Fibroblast of lung (primary cell): Measurements from ENCODE around the gene MINDY4B. TPM values are rescaled to one million over a fixed set of nuclear protein-coding genes. Genes with fewer than 3 reads are reported as not detected.

Experiments
- DNase-seq, 2 donors: peaks; one replicate each; pipeline versions ENCODE4 v3.0.0 to v3.0.0-alpha.2; 2010; ENCODE audit warnings: low read depth in 2 of 2
- H2AFZ ChIP-seq: 2 replicates; pipeline ENCODE4 v1.5.1; 2012; ENCODE audit warnings: low read length, control low read depth, inconsistent platforms
- H3K27ac ChIP-seq: 2 replicates; pipeline ENCODE4 v1.5.1; 2011; ENCODE audit warnings: low read length, control low read depth; ENCODE audit not compliant: insufficient read depth
- H3K27me3 ChIP-seq: 2 replicates; pipeline ENCODE4 v1.5.1; 2011; ENCODE audit warnings: mild to moderate bottlenecking, low read length; ENCODE audit not compliant: control insufficient read depth, insufficient read depth
- H3K36me3 ChIP-seq: 2 replicates; pipeline ENCODE4 v1.5.1; 2011; ENCODE audit warnings: low read length; ENCODE audit not compliant: control insufficient read depth, insufficient read depth
- H3K4me1 ChIP-seq: 2 replicates; pipeline ENCODE4 v1.5.1; 2011; ENCODE audit warnings: low read length; ENCODE audit not compliant: control insufficient read depth, insufficient read depth; ENCODE audit errors: extremely low read depth
- H3K4me2 ChIP-seq: 2 replicates; pipeline ENCODE4 v1.5.1; 2011; ENCODE audit warnings: low read length, control low read depth; ENCODE audit not compliant: insufficient read depth; ENCODE audit errors: extremely low read depth
- H3K4me3 ChIP-seq, 4 experiments: fragments of 200-600 bp in 1 of 4; sonication (generic) in 1 of 4; replicated peaks in 1 of 4; 2 replicates each; pipeline ENCODE4 v1.5.1; 2011 to 2016; ENCODE audit warnings: low read length in 4 of 4, low read depth in 3 of 4, mild to moderate bottlenecking in 3 of 4, control low read depth in 2 of 4, inconsistent platforms in 1 of 4, mixed read lengths in 1 of 4; ENCODE audit not compliant: insufficient read depth in 1 of 4; ENCODE audit errors: control extremely low read depth in 1 of 4
- H3K79me2 ChIP-seq: 2 replicates; pipeline ENCODE4 v1.5.1; 2012; ENCODE audit warnings: mild to moderate bottlenecking, low read length, inconsistent platforms; ENCODE audit not compliant: control insufficient read depth, insufficient read depth
- H3K9ac ChIP-seq: 2 replicates; pipeline ENCODE4 v1.5.1; 2011; ENCODE audit warnings: mild to moderate bottlenecking, low read length, control low read depth; ENCODE audit not compliant: insufficient read depth
- H3K9me3 ChIP-seq: 2 replicates; pipeline ENCODE4 v1.5.1; 2012; ENCODE audit warnings: low read depth, low read length; ENCODE audit not compliant: control insufficient read depth, insufficient read depth
- H4K20me1 ChIP-seq: 2 replicates; pipeline ENCODE4 v1.5.1; 2011; ENCODE audit warnings: low read length; ENCODE audit not compliant: control insufficient read depth, insufficient read depth; ENCODE audit errors: extremely low read depth
- EZH2 ChIP-seq: IDR thresholded peaks from 2 replicates; pipeline ENCODE4 v1.5.1; 2012; ENCODE audit warnings: low read length, control low read depth, mild to moderate bottlenecking; ENCODE audit errors: missing control alignments
- polyA plus RNA-seq, 2 donors: library from polyadenylated mRNA; depleted of rRNA in 1 of 2; stranded (reverse) in 1 of 2; unstranded in 1 of 2; fragments of >200 nt; gene quantifications; 2 replicates each; pipeline ENCODE4 v1.2.1, GENCODE V29; 2011 to 2012; ENCODE audit warnings: missing spikeins in 1 of 2
- total RNA-seq: library from RNA; depleted of rRNA; stranded (reverse); fragments of >200 nt; gene quantifications from 2 replicates; pipeline ENCODE4 v1.2.1, GENCODE V29; 2014
- TF ChIP-seq, protein P1 (sequence below), 2 donors: IDR thresholded peaks in 1 of 2; conservative IDR thresholded peaks in 1 of 2; 1 replicate in 1 of 2; 2 replicates in 1 of 2; pipeline ENCODE4 v1.5.1; 2011 to 2012; ENCODE audit warnings: low read length in 2 of 2, control low read depth in 1 of 2, inconsistent platforms in 1 of 2, low read depth in 1 of 2, mild to moderate bottlenecking in 1 of 2

Gene MINDY4B
- total and polyA plus RNA-seq, 2 donors (not counting 1 experiment from before 2014, with no cell fraction given) = not detected

DNA sequence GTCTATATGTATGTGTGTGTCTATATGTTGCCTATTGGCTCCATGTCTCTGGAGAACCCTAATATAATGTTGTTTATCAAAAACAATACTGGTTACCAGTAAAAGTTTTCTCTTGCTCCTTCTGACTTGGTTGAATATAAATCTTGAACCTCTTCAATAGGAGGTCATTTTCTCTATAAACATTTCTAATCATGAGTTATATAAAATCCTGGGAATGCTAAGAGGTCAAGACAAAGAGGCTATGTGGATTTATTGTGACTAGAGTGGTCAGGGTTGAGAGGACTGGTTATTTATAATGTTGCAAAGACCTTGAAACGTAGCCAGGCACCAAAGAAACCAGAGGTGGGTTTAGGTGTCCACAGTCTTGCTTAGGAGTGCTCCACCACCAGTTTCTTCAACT lies 1.2 kb upstream of the MINDY4B start:
- H4K20me1 ChIP-seq = no peaks in the 10 kb centered on the region
- H3K27me3 ChIP-seq = peaks cover 14% of the 10 kb centered on the region
- DNase-seq = no peak
- no peak overlapping the region for H3K4me3 ChIP-seq
- H3K9me3 ChIP-seq = no peaks in the 10 kb centered on the region
- no peak overlapping the region for H3K27ac ChIP-seq
- H3K4me1 ChIP-seq = no peaks in the 10 kb centered on the region
- H3K9ac ChIP-seq = no peak overlapping the region
- H2AFZ ChIP-seq = no peak overlapping the region
- TF ChIP-seq, protein P1, sequence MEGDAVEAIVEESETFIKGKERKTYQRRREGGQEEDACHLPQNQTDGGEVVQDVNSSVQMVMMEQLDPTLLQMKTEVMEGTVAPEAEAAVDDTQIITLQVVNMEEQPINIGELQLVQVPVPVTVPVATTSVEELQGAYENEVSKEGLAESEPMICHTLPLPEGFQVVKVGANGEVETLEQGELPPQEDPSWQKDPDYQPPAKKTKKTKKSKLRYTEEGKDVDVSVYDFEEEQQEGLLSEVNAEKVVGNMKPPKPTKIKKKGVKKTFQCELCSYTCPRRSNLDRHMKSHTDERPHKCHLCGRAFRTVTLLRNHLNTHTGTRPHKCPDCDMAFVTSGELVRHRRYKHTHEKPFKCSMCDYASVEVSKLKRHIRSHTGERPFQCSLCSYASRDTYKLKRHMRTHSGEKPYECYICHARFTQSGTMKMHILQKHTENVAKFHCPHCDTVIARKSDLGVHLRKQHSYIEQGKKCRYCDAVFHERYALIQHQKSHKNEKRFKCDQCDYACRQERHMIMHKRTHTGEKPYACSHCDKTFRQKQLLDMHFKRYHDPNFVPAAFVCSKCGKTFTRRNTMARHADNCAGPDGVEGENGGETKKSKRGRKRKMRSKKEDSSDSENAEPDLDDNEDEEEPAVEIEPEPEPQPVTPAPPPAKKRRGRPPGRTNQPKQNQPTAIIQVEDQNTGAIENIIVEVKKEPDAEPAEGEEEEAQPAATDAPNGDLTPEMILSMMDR (conservative IDR thresholded peaks at IDR 0.05 in 1 of 2, IDR thresholded peaks at IDR 0.05 in 1 of 2; ENCODE audit: low read depth in 1 of 2, low read length in 2 of 2) = no peak
- no peak for TF ChIP-seq EZH2
- H3K36me3 ChIP-seq = no peaks in the 10 kb centered on the region
- no peak overlapping the region for H3K4me2 ChIP-seq
- H3K79me2 ChIP-seq = no peaks in the 10 kb centered on the region

GRCh38 chr3:150905746-150906145 lies 507 bp upstream of the MINDY4B start:
- no peak overlapping the region for H3K4me3 ChIP-seq
- H3K79me2 ChIP-seq = no peaks in the 10 kb centered on the region
- no peaks in the 10 kb centered on the region for H3K4me1 ChIP-seq
- no peaks in the 10 kb centered on the region for H3K36me3 ChIP-seq
- no peak overlapping the region for H3K27ac ChIP-seq
- no peaks in the 10 kb centered on the region for H4K20me1 ChIP-seq
- no peak overlapping the region for H3K4me2 ChIP-seq
- H3K9ac ChIP-seq = no peak overlapping the region
- TF ChIP-seq EZH2 = no peak
- TF ChIP-seq, protein P1 (conservative IDR thresholded peaks at IDR 0.05 in 1 of 2, IDR thresholded peaks at IDR 0.05 in 1 of 2; ENCODE audit: low read depth in 1 of 2, low read length in 2 of 2) = no peak
- no peaks in the 10 kb centered on the region for H3K9me3 ChIP-seq
- H2AFZ ChIP-seq = no peak overlapping the region
- H3K27me3 ChIP-seq = peaks cover 14% of the 10 kb centered on the region
- no peak for DNase-seq

DNA sequence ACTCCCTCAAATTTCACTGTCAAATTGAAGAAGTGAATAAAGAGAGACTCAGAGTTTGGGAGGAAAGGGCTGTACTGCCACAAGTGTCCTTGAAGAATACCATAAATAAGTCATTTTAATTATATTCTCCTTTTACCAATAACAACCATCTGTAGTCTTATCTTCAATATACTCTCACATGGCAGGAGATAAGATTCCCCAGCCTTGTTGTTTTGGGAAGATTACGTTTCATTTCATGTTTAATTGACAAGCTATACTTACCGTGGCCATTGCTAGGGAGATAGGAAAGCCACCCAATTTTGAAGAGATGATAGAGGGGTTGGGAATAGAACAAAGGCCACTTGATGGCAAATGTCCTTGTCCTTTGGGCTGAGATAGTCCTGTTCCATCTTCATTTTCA lies 2.3 kb downstream of the MINDY4B start:
- Histone ChIP-seq H3K27ac (no peak overlapping the region), H3K4me1 (no peaks in the 10 kb centered on the region), H3K9me3 (no peaks in the 10 kb centered on the region), H4K20me1 (no peaks in the 10 kb centered on the region), H2AFZ (no peak overlapping the region), H3K79me2 (no peaks in the 10 kb centered on the region), H3K4me2 (no peak overlapping the region), H3K36me3 (no peaks in the 10 kb centered on the region), H3K4me3 (no peak overlapping the region), H3K27me3 (peaks cover 7% of the 10 kb centered on the region), H3K9ac (no peak overlapping the region)
- DNase-seq = no peak
- TF ChIP-seq, protein P1 (conservative IDR thresholded peaks at IDR 0.05 in 1 of 2, IDR thresholded peaks at IDR 0.05 in 1 of 2; ENCODE audit: low read depth in 1 of 2, low read length in 2 of 2) = no peak
- TF ChIP-seq EZH2 = no peak
